ENCODE data around the gene PLCG1. TPM values are rescaled to one million over a fixed set of nuclear protein-coding genes. Genes with fewer than 3 reads are reported as not detected.

Gene PLCG1
- total and polyA plus RNA-seq, 8 donors, result 64.9 to 251 (median 202) TPM

- TF ChIP-seq, protein P1, sequence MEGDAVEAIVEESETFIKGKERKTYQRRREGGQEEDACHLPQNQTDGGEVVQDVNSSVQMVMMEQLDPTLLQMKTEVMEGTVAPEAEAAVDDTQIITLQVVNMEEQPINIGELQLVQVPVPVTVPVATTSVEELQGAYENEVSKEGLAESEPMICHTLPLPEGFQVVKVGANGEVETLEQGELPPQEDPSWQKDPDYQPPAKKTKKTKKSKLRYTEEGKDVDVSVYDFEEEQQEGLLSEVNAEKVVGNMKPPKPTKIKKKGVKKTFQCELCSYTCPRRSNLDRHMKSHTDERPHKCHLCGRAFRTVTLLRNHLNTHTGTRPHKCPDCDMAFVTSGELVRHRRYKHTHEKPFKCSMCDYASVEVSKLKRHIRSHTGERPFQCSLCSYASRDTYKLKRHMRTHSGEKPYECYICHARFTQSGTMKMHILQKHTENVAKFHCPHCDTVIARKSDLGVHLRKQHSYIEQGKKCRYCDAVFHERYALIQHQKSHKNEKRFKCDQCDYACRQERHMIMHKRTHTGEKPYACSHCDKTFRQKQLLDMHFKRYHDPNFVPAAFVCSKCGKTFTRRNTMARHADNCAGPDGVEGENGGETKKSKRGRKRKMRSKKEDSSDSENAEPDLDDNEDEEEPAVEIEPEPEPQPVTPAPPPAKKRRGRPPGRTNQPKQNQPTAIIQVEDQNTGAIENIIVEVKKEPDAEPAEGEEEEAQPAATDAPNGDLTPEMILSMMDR (IDR thresholded peaks at IDR 0.05), result no peak
- Histone ChIP-seq H3K27ac (peak overlapping the region in 1 of 2 donors; percentile 60), H3K4me3 (no peak overlapping the region), H3K4me1 (peaks cover 19 to 74% of the 10 kb centered on the region in 2 donors), H3K9me3 (no peaks in the 10 kb centered on the region), H3K27me3 (no peaks in the 10 kb centered on the region), H3K36me3 (no peaks in the 10 kb centered on the region)
- DNase-seq, result no peak
- intact Hi-C loops (cut with DNase I), result no loop called here
- no peak for ATAC-seq
Measured at GRCh38 chr20:41151134-41151869, 14.0 kb downstream of the PLCG1 start.

DNA sequence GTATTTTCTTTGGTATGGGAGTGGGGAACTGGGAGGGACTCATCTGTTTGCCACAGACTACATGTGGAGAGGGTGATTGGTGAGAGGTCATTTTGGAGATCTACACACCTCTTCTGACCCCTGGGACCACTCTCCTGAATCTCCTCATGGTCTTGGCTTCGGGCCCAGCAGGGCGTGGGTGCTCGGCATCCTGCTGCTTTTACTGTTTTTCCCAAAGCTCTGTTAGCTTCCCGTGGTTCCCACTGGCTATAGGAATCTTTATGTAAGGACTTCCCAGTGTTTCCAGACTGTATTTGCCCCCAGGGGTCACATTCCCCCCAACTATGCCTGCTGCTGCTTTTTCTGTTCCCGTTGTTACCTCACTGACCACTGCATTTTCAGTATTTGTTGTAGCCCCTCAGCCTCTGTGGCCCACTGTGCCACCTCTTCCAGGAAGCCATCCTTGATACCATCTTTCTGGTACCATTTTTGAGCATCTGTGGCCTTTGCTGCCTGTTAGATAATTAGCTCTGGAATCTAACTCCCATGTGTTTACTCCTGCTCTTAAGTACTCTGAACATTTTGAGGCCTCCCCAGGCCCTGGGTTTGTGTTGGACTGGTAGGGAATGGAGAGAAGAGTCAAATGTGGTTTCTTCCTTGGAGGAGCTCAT is 14.9 kb downstream of the PLCG1 start:
- no peaks in the 10 kb centered on the region for H3K9me3 ChIP-seq
- ATAC-seq, result no peak
- intact Hi-C loops (cut with DNase I), result no loop called here
- peak overlapping the region; percentile 46 to 60 for H3K27ac ChIP-seq
- no peak for DNase-seq
- no peak overlapping the region for H3K4me3 ChIP-seq
- no peaks in the 10 kb centered on the region for H3K36me3 ChIP-seq
- peaks cover 18 to 73% of the 10 kb centered on the region in 2 donors for H3K4me1 ChIP-seq
- no peaks in the 10 kb centered on the region for H3K27me3 ChIP-seq
- TF ChIP-seq, protein P1 (IDR thresholded peaks at IDR 0.05), result no peak

GRCh38 chr20:41154436-41155176 is 17.3 kb downstream of the PLCG1 start:
- Histone ChIP-seq H3K9me3 (no peaks in the 10 kb centered on the region), H3K36me3 (peaks cover 0 to 1% of the 10 kb centered on the region in 2 donors), H3K4me3 (no peak overlapping the region), H3K27ac (peak overlapping the region in 1 of 2 donors; percentile 60), H3K27me3 (no peaks in the 10 kb centered on the region), H3K4me1 (peaks cover 14 to 63% of the 10 kb centered on the region in 2 donors)
- TF ChIP-seq, protein P1 (IDR thresholded peaks at IDR 0.05), result no peak
- no peak for ATAC-seq
- intact Hi-C loops (cut with DNase I), result no loop called here
- DNase-seq, result no peak

- TF ChIP-seq, protein P1 (IDR thresholded peaks at IDR 0.05), result no peak
- H3K36me3 ChIP-seq, result peaks cover 0 to 8% of the 10 kb centered on the region in 2 donors
- intact Hi-C loops (cut with DNase I), result no loop called here
- no peak overlapping the region for H3K4me3 ChIP-seq
- no peak for DNase-seq
- no peaks in the 10 kb centered on the region for H3K27me3 ChIP-seq
- H3K27ac ChIP-seq, result peak overlapping the region in 1 of 2 donors; percentile 60
- peaks cover 14 to 62% of the 10 kb centered on the region in 2 donors for H3K4me1 ChIP-seq
- no peaks in the 10 kb centered on the region for H3K9me3 ChIP-seq
- ATAC-seq, result no peak
Measured at GRCh38 chr20:41155261-41155660, 17.9 kb downstream of the PLCG1 start.
